ENCODE measurements around the gene SMAP2. TPM values are rescaled to one million over a fixed set of nuclear protein-coding genes. Genes with fewer than 3 reads are reported as not detected.

The SMAP2 gene
- total and polyA plus RNA-seq, 2 donors (not counting 3 experiments of a cell fraction or from before 2014, with no cell fraction given), result 8.0 to 11.1 TPM

DNA sequence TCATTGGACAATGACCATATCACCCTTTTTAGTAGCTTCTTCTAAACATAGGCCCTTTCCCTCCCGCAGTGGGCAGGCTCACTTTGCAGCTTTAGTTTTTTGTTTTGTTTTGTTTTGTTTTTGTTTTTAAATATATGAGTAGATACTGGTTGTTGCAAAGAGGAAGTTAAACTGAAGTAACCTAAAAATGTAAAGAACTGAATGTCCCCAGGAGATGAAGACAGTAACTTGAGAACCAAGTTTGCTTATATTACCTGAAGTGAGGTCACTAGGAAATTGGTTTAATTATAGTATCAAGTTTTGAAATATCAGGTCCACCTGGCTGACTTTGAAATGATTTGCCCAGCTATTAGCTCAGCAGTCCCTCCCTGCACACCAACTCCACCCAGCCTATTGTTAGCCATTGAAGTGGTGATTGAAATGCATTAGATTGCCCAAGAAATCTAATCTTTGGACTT, 18.2 kb downstream of the SMAP2 start:
- Histone ChIP-seq H3K27ac (ENCODE audit: insufficient read depth, low read depth, low read length) (no peak overlapping the region), H3K9me1 (replicated peaks; ENCODE audit: control insufficient read depth, extremely low read depth, insufficient read depth, low read length) (no peaks in the 10 kb centered on the region), H4K20me1 (replicated peaks; ENCODE audit: control insufficient read depth, extremely low read depth, insufficient read depth, low read length) (no peaks in the 10 kb centered on the region), H3K9ac (replicated peaks; ENCODE audit: extremely low read depth, insufficient read depth, low read length) (no peak overlapping the region), H3K36me3 (ENCODE audit: control insufficient read depth in 2 of 2, extremely low read depth in 1 of 2, insufficient read depth in 2 of 2, low read length in 2 of 2) (no peaks in the 10 kb centered on the region), H3K79me2 (ENCODE audit: control insufficient read depth, insufficient read depth, low read length) (no peaks in the 10 kb centered on the region), H3K4me1 (ENCODE audit: control insufficient read depth, extremely low read depth, insufficient read depth, low read length) (no peaks in the 10 kb centered on the region), H3K9me3 (replicated peaks; ENCODE audit: control insufficient read depth, insufficient read depth, low read length) (no peaks in the 10 kb centered on the region), H3K4me2 (ENCODE audit: insufficient read depth, low read length) (no peak overlapping the region), H3K27me3 (ENCODE audit: control insufficient read depth in 2 of 2, insufficient read depth in 2 of 2, low read length in 2 of 2) (no peaks in the 10 kb centered on the region), H3K4me3 (replicated peaks in 1 of 3; ENCODE audit: insufficient read depth in 1 of 3, low read depth in 1 of 3, low read length in 3 of 3) (no peak overlapping the region), H2AFZ (ENCODE audit: low read depth, low read length) (no peak overlapping the region)
- POLR2A ChIA-PET, result no interaction called here
- BruUV-seq (replicated peaks), result no TSS peak
- TF ChIP-seq GATA2 (IDR thresholded peaks at IDR 0.05; ENCODE audit: insufficient read depth, insufficient read length, low read depth, low read length) (no peak), JUN (IDR thresholded peaks at IDR 0.05; ENCODE audit: borderline replicate concordance, insufficient read depth, insufficient read length, low read depth) (no peak), POLR2A (IDR thresholded peaks at IDR 0.05; ENCODE audit: low read depth, low read length) (no peak), FOS (IDR thresholded peaks at IDR 0.05; ENCODE audit: borderline replicate concordance, insufficient read depth, low read length) (no peak), POLR2AphosphoS5 (IDR thresholded peaks at IDR 0.05; ENCODE audit: insufficient read depth, low read depth, low read length) (no peak), EZH2 (IDR thresholded peaks at IDR 0.05; ENCODE audit: borderline replicate concordance, low read depth, low read length, severe bottlenecking) (no peak), MYC (IDR thresholded peaks at IDR 0.05; ENCODE audit: low read depth, low read length) (no peak)
- TF ChIP-seq, protein P1, sequence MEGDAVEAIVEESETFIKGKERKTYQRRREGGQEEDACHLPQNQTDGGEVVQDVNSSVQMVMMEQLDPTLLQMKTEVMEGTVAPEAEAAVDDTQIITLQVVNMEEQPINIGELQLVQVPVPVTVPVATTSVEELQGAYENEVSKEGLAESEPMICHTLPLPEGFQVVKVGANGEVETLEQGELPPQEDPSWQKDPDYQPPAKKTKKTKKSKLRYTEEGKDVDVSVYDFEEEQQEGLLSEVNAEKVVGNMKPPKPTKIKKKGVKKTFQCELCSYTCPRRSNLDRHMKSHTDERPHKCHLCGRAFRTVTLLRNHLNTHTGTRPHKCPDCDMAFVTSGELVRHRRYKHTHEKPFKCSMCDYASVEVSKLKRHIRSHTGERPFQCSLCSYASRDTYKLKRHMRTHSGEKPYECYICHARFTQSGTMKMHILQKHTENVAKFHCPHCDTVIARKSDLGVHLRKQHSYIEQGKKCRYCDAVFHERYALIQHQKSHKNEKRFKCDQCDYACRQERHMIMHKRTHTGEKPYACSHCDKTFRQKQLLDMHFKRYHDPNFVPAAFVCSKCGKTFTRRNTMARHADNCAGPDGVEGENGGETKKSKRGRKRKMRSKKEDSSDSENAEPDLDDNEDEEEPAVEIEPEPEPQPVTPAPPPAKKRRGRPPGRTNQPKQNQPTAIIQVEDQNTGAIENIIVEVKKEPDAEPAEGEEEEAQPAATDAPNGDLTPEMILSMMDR (IDR thresholded peaks at IDR 0.05; ENCODE audit: extremely low read depth in 1 of 2, insufficient read depth in 1 of 2, low read depth in 1 of 2, low read length in 2 of 2), result no peak
- TF ChIP-seq, protein P2, sequence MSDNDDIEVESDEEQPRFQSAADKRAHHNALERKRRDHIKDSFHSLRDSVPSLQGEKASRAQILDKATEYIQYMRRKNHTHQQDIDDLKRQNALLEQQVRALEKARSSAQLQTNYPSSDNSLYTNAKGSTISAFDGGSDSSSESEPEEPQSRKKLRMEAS (IDR thresholded peaks at IDR 0.05; ENCODE audit: insufficient read depth, insufficient read length), result no peak
- dilution Hi-C loops (cut with MboI; ENCODE audit: extremely low pct_ligation_motif_present, low sequenced_read_pairs), result no loop called here
- DNase-seq (ENCODE audit: low read depth, low spot score) (no peak), FAIRE-seq (no peak)
- intact Hi-C loops (cut with micrococcal nuclease), result no loop called here
- CTCF ChIA-PET, result interaction anchor here (5.1 kb wide), 1 partner anchor 13 kb away, joined by 16 read pairs; no protein-coding TSS in a partner anchor
